ENCODE results near the gene ACD.

DNA sequence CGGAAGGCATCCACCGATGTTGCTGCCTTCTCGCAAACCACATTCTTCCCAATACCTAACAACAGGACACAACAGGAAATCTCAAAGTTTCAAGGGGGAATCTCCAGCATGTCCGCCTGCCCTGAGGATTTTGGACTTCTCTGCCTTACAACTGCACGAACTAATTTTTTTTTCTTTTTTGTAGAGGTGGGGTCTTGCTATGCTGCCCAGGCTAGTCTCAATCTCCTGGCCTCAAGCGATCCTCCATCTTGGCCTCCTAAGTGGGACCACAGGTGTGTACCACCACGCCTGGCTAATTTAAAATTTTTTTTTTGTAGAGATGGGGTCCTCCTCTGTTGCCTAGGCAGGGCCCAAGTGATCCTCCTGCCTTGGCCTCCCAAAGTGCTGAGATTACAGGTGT is 15.9 kb upstream of the ACD start:
- TF ChIP-seq, protein P1, sequence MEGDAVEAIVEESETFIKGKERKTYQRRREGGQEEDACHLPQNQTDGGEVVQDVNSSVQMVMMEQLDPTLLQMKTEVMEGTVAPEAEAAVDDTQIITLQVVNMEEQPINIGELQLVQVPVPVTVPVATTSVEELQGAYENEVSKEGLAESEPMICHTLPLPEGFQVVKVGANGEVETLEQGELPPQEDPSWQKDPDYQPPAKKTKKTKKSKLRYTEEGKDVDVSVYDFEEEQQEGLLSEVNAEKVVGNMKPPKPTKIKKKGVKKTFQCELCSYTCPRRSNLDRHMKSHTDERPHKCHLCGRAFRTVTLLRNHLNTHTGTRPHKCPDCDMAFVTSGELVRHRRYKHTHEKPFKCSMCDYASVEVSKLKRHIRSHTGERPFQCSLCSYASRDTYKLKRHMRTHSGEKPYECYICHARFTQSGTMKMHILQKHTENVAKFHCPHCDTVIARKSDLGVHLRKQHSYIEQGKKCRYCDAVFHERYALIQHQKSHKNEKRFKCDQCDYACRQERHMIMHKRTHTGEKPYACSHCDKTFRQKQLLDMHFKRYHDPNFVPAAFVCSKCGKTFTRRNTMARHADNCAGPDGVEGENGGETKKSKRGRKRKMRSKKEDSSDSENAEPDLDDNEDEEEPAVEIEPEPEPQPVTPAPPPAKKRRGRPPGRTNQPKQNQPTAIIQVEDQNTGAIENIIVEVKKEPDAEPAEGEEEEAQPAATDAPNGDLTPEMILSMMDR (IDR thresholded peaks at IDR 0.05; ENCODE audit: borderline replicate concordance, extremely low read depth, low read length, poor library complexity, severe bottlenecking): no peak
- no peak for TF ChIP-seq EZH2 (IDR thresholded peaks at IDR 0.05; ENCODE audit: borderline replicate concordance, low read depth, low read length, severe bottlenecking)
